B cell (primary cell): ENCODE data around the gene DNAJC6. TPM values are rescaled to one million over a fixed set of nuclear protein-coding genes. Genes with fewer than 3 reads are reported as not detected.

Experiments
- ATAC-seq: fragments of 200-7000 bp; cut with Tn5 transposase; one replicate; pipeline ENCODE4 v1.10.0; 2021; ENCODE audit warnings: low read depth, mild to moderate bottlenecking, moderate number of reproducible peaks, moderate library complexity
- CTCF ChIA-PET: fragments of 350-600 bp; sonication (Branson Sonifier 250); formaldehyde crosslinking; loops from one replicate; lab custom pipeline; 2021; ENCODE audit warnings: antibody characterized with exemption, inconsistent platforms; lab: Charles Lee
- POLR2A ChIA-PET: fragments of 350-600 bp; sonication (Branson Sonifier 250); formaldehyde crosslinking; loops from one replicate; lab custom pipeline; 2021; ENCODE audit warnings: antibody characterized with exemption; lab: Charles Lee
- DNase-seq: peaks from one replicate; pipeline ENCODE4 v3.0.0; 2013
- H2AFZ ChIP-seq: 2 replicates; pipeline ENCODE4 v1.6.1; 2012; ENCODE audit warnings: mild to moderate bottlenecking, low read depth, low read length; ENCODE audit not compliant: insufficient read depth, poor library complexity, severe bottlenecking
- H3K27ac ChIP-seq, 2 donors: 1 replicate in 1 of 2; 2 replicates in 1 of 2; pipeline ENCODE4 v1.5.1; 2012 to 2013; ENCODE audit warnings: low read length in 2 of 2, mild to moderate bottlenecking in 2 of 2, moderate library complexity in 1 of 2
- H3K27me3 ChIP-seq, 4 experiments: fragments of 200-600 bp in 1 of 4; sonication (generic) in 1 of 4; replicated peaks in 1 of 4; 1 replicate in 2 of 4; 2 replicates in 2 of 4; pipeline versions ENCODE4 v1.6.1 to v1.7.0; 2013 to 2016; ENCODE audit warnings: low read length in 3 of 4, mild to moderate bottlenecking in 2 of 4, mixed read lengths in 1 of 4, moderate library complexity in 1 of 4; ENCODE audit not compliant: insufficient read depth in 4 of 4, control insufficient read depth in 3 of 4; ENCODE audit errors: control extremely low read depth in 1 of 4
- H3K36me3 ChIP-seq, 2 experiments: replicated peaks in 1 of 2; 1 replicate in 1 of 2; 2 replicates in 1 of 2; pipeline versions ENCODE4 v1.6.1 to v1.7.1; 2013; ENCODE audit warnings: low read length in 1 of 2; ENCODE audit not compliant: insufficient read depth in 2 of 2, control insufficient read depth in 1 of 2; ENCODE audit errors: control extremely low read depth in 1 of 2, extremely low read depth in 1 of 2
- H3K4me1 ChIP-seq, 2 donors: fragments of 200-600 bp in 1 of 2; sonication (generic) in 1 of 2; 1 replicate in 1 of 2; 2 replicates in 1 of 2; pipeline versions ENCODE4 v1.5.1 to v1.6.1; 2013 to 2017; ENCODE audit warnings: low read length in 2 of 2; ENCODE audit not compliant: control insufficient read depth in 2 of 2, insufficient read depth in 2 of 2
- H3K4me2 ChIP-seq: replicated peaks from 2 replicates; pipeline ENCODE3; 2012; ENCODE audit warnings: mild to moderate bottlenecking, low read depth, low read length; ENCODE audit not compliant: poor library complexity, severe bottlenecking
- H3K4me3 ChIP-seq, 5 experiments: fragments of 200-600 bp in 1 of 5; sonication (generic) in 1 of 5; 1 replicate in 3 of 5; 2 replicates in 2 of 5; pipeline versions ENCODE4 v1.5.1 to v1.7.0; 2011 to 2016; ENCODE audit warnings: low read length in 4 of 5, mild to moderate bottlenecking in 4 of 5, low read depth in 2 of 5, control low read depth in 1 of 5, moderate library complexity in 1 of 5; ENCODE audit not compliant: insufficient read depth in 1 of 5; ENCODE audit errors: control extremely low read depth in 1 of 5, extremely low read depth in 1 of 5
- H3K79me2 ChIP-seq: fragments of 200-600 bp; sonication (generic); one replicate; pipeline ENCODE4 v1.6.0; 2016; ENCODE audit warnings: low read length; ENCODE audit not compliant: control insufficient read depth, insufficient read depth
- H3K9ac ChIP-seq: fragments of 200-600 bp; sonication (generic); 2 replicates; pipeline ENCODE4 v1.6.1; 2017; ENCODE audit warnings: mild to moderate bottlenecking, low read length, moderate library complexity
- H3K9me3 ChIP-seq, 3 donors: one replicate each; pipeline versions ENCODE4 v1.6.1 to v1.7.1; 2013; ENCODE audit warnings: low read length in 2 of 3; ENCODE audit not compliant: control insufficient read depth in 2 of 3, insufficient read depth in 1 of 3; ENCODE audit errors: control extremely low read depth in 1 of 3
- H4K20me1 ChIP-seq: 2 replicates; pipeline ENCODE4 v1.6.0; 2012; ENCODE audit warnings: mild to moderate bottlenecking, low read length; ENCODE audit not compliant: insufficient read depth, control insufficient read depth, poor library complexity, severe bottlenecking
- H3K27ac Mint-ChIP-seq: one replicate; pipeline ENCODE4 v1.8.0; 2021; ENCODE audit warnings: mixed read lengths
- H3K27me3 Mint-ChIP-seq: one replicate; pipeline ENCODE4 v1.8.0; 2021; ENCODE audit warnings: mixed read lengths
- H3K4me1 Mint-ChIP-seq: one replicate; pipeline ENCODE4 v1.8.0; 2021; ENCODE audit warnings: mixed read lengths
- H3K4me3 Mint-ChIP-seq: one replicate; pipeline ENCODE4 v1.8.0; 2021; ENCODE audit warnings: mixed read lengths
- H3K9me3 Mint-ChIP-seq: one replicate; pipeline ENCODE4 v1.8.0; 2022; ENCODE audit warnings: mixed read lengths; ENCODE audit not compliant: insufficient read depth
- CTCF ChIP-seq: fragments of 200-600 bp; IDR thresholded peaks from one replicate; pipeline ENCODE4 v1.8.0; 2022; ENCODE audit warnings: antibody characterized with exemption, mild to moderate bottlenecking
- EZH2 ChIP-seq: IDR thresholded peaks from 2 replicates; pipeline ENCODE4 v1.6.1; 2012; ENCODE audit warnings: borderline replicate concordance, low read depth, mild to moderate bottlenecking, moderate library complexity, low read length; ENCODE audit not compliant: insufficient read depth, poor library complexity, severe bottlenecking
- WGBS: methylation state at CpG from one replicate; pipeline ENCODE4 v1.1.5; 2013; ENCODE audit warnings: missing lambda C conversion rate; ENCODE audit not compliant: insufficient coverage; 5-methylcytosine and 5-hydroxymethylcytosine counted together
- intact Hi-C: fragments of 100-400 bp; cut with micrococcal nuclease; formaldehyde crosslinking; loops from one replicate; pipeline ENCODE4 v1.10.0; 2022
- polyA plus RNA-seq: library from polyadenylated mRNA; depleted of rRNA; stranded (reverse); fragments of >200 nt; gene quantifications from 2 replicates; pipeline ENCODE4 v1.2.3, GENCODE V29; 2012
- total RNA-seq, 2 donors: library from RNA; stranded (reverse); fragments of 120-200 nt in 1 of 2; gene quantifications; 1 replicate in 1 of 2; 2 replicates in 1 of 2; pipeline versions ENCODE4 v1.2.3 to v1.2.4, GENCODE V29; 2013 to 2022

DNAJC6 gene
- total and polyA plus RNA-seq, 2 donors (not counting 1 experiment from before 2014, with no cell fraction given): 0.12 to 0.69 TPM

- peaks cover 0 to 8% (median 7%) of the 10 kb centered on the region in 4 experiments for H3K27me3 ChIP-seq
- CTCF ChIA-PET: interaction anchor here (0.6 kb wide), 1 partner anchor 276 kb away, joined by 3 read pairs; no protein-coding TSS in a partner anchor
- H3K4me1 ChIP-seq: no peaks in the 10 kb centered on the region
- Mint-ChIP-seq H3K4me3 (no peak overlapping the region), H3K27ac (no peak overlapping the region), H3K4me1 (no peaks in the 10 kb centered on the region), H3K27me3 (peaks cover 42% of the 10 kb centered on the region), H3K9me3 (peaks cover 4% of the 10 kb centered on the region)
- DNase-seq (no peak), ATAC-seq (no peak)
- H3K27ac ChIP-seq: no peak overlapping the region
- no CpG with 5 or more reads among the region's 4 CpGs for WGBS
- no peaks in the 10 kb centered on the region for H3K79me2 ChIP-seq
- no peak overlapping the region for H3K9ac ChIP-seq
- no peak overlapping the region for H2AFZ ChIP-seq
- H3K4me3 ChIP-seq: no peak overlapping the region
- no peaks in the 10 kb centered on the region for H3K9me3 ChIP-seq
- H4K20me1 ChIP-seq: no peaks in the 10 kb centered on the region
- POLR2A ChIA-PET: no interaction called here
- intact Hi-C loops: no loop called here
- TF ChIP-seq CTCF (no peak), EZH2 (no peak)
- no peaks in the 10 kb centered on the region for H3K36me3 ChIP-seq
- no peak overlapping the region for H3K4me2 ChIP-seq
These were observed 103.1 kb downstream of the DNAJC6 start for GRCh38 chr1:65412256-65412983.

GRCh38 chr1:65412984-65413375, 103.6 kb downstream of the DNAJC6 start:
- ATAC-seq (no peak), DNase-seq (no peak)
- Histone ChIP-seq H4K20me1 (no peaks in the 10 kb centered on the region), H3K4me3 (no peak overlapping the region), H3K4me2 (no peak overlapping the region), H3K36me3 (no peaks in the 10 kb centered on the region), H3K9me3 (no peaks in the 10 kb centered on the region), H3K79me2 (no peaks in the 10 kb centered on the region), H3K4me1 (no peaks in the 10 kb centered on the region), H2AFZ (no peak overlapping the region), H3K27ac (no peak overlapping the region), H3K9ac (no peak overlapping the region), H3K27me3 (peaks cover 0 to 8% (median 7%) of the 10 kb centered on the region in 4 experiments)
- intact Hi-C loops: no loop called here
- POLR2A ChIA-PET: no interaction called here
- CTCF ChIA-PET: no interaction called here
- no peak overlapping the region for H3K27ac Mint-ChIP-seq
- no peak for TF ChIP-seq EZH2
- TF ChIP-seq CTCF: no peak
- H3K4me3 Mint-ChIP-seq: no peak overlapping the region
- no peaks in the 10 kb centered on the region for H3K4me1 Mint-ChIP-seq
- peaks cover 4% of the 10 kb centered on the region for H3K9me3 Mint-ChIP-seq
- peaks cover 41% of the 10 kb centered on the region for H3K27me3 Mint-ChIP-seq
- WGBS: no CpG with 5 or more reads among the region's 3 CpGs
